ENCODE measurements around the gene ZFHX3.

Gene ZFHX3

GRCh38 chr16:72789921-72790320, 258.0 kb downstream of the ZFHX3 start:
- no peak for DNase-seq (ENCODE audit: low spot score)

GRCh38 chr16:72789465-72789864, 258.5 kb downstream of the ZFHX3 start:
- DNase-seq (ENCODE audit: low spot score), result no peak

GRCh38 chr16:72788269-72788809, 259.6 kb downstream of the ZFHX3 start:
- DNase-seq (ENCODE audit: low spot score), result no peak

DNA sequence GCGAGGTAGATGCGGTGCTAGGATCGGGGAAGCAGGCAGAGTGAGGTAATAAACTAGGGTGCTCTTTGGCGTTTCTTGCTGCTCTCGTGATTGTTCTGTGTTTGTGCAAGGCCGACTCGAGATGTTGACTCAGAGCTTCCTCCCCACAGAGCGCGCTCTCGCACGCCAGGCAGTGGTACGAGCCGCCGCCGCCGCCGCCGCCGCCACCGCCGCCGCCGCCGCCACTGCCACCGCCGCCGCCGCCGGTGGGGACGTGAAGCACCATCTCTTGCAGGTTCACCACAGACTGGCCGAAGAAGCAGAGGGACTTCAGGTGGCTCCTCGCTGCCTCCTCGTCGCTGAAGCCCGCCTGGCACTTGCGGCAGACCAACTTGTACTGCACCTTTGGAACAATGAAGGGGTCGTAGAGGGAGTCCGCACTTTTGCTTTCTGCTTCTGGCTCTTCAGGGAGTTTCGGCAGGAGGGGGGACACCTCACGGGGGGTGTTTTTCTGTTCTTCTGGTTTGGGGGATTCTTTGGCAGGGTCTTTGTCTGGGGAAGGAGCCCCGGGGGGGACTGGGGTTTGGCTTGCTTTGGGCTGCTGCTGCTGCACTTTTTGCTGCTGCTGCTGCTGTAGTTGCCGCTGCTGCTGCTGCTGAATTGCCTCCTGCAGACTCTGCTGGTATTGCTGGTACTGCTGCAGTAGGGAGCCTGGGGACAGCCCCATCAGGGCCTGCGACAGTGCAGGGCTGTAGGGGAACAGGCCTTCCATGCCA, 260.2 kb downstream of the ZFHX3 start:
- DNase-seq (ENCODE audit: low spot score), result no peak

GRCh38 chr16:72787130-72787513, 260.8 kb downstream of the ZFHX3 start:
- no peak for DNase-seq (ENCODE audit: low spot score)

GRCh38 chr16:72786606-72787005, 261.3 kb downstream of the ZFHX3 start:
- no peak for DNase-seq (ENCODE audit: low spot score)

- no peak for DNase-seq (ENCODE audit: low spot score)
These were observed 262.0 kb downstream of the ZFHX3 start for GRCh38 chr16:72785886-72786285.

DNA sequence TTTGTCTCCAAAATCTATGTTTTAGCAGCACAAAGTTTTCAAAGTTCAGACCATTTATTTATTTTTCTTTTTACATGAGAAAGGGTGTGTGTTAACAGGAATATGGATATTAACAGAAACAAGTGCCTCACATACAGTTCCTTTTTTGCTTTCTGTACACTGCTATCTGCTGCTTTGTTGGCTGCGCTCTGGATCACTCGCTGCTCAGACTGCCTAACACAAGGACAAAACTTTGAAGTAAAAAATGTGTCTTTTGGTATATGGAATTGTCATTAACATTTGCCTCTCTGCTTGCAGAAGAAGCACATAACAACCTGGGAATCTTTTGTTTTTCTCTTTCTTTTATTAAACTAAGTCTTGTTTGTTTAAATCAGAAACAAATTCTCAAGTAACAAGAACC, 262.8 kb downstream of the ZFHX3 start:
- DNase-seq (ENCODE audit: low spot score), result no peak

DNA sequence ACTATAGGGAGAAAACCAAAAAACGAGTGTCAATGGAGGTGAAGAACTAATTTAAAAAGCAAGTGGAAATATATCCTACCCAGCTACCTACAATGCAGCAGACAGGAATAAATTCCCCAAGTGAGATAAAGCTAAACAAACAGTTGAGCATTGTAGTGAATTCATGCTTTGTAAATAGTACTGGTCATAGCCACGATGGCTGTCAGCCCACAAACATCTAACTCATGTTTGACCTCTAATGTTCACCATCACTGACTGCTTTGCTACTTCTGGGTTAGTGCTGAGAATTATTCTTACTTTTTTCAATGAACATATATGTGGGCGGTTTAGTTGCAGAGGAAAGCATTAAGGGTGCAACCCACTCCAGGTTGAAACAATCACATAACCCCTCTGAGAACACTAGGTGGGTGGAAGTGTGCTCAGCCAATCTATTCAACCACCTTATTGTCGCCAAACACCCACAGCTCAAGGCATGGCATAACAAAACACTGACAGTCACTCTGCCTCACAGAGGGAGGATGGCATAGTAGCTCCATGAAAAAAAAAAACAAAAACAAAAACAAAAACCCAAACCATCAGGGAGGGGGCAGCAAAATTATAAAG, 264.1 kb downstream of the ZFHX3 start:
- no peak for DNase-seq (ENCODE audit: low spot score)

DNA sequence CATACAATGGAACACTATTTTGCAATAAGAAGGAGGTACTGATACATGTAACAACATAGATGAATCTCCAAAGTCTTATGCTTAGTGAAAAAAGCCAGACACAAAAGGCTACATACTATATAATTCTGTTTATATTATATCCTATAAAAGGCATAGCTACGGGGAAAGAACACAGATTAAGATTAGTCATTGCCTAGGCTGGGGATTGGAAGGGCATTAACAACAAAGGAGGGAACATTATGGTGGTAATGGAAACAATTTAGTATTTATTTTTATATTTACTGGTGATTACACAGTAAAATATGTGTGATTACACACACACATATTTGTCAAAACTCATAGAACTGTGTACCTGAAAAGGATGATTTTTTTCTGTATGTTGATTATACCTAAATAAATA, 278.1 kb downstream of the ZFHX3 start:
- DNase-seq (ENCODE audit: low spot score), result no peak

- no peak for DNase-seq (ENCODE audit: low spot score)
These were observed 279.3 kb downstream of the ZFHX3 start for GRCh38 chr16:72768591-72768990.

DNA sequence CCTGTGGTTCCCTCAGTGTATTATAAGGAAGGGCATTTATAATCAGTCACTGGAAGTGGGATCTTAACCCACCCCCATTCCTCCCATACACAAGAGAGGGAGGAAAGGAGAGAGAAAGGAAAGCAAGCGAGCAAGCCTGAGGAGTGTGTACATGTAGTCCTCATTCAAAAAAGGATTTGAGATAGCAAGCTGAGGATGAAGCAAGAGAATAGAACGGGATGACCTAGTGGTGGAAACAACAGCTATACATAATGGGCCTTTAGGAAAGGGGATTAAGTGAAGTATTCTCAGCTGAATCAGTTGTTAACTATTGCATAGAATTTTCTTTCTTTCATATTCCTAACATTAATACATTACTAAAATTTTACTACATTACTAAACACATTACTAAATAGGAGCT, 281.4 kb downstream of the ZFHX3 start:
- DNase-seq (ENCODE audit: low spot score), result no peak

DNA sequence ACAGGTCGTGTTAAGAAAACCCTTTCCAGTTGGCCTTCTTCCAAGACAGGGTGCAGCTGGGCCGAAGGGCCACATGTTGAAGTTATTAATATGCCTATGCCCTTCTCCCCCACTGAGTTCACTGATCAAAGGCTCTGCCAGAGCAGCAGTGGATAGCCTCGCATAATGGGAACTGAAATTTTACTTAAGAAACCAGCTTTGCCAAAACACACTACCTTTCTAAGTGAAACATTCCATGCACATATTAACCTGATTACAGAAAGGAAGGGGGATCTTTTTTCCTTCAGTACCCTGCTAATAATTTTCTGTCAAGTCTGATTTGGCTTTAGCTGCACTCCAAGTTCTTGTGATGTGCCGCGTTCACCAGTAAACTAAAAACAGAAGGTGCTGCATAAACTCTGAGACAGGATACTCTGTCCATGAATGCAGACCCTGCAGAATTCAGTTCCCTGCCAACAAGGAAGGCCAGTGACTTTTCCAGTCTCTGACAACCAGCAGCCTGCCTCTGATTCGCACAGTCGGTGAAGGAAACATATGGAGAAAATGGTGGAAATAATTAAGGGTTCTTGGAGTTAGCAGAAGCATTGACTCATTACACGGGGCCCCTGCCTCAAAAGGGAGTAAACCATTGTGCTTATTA, 283.8 kb downstream of the ZFHX3 start:
- no peak for DNase-seq (ENCODE audit: low spot score)

- DNase-seq (ENCODE audit: low spot score), result no peak
These were observed 287.3 kb downstream of the ZFHX3 start for GRCh38 chr16:72760581-72760980.

DNA sequence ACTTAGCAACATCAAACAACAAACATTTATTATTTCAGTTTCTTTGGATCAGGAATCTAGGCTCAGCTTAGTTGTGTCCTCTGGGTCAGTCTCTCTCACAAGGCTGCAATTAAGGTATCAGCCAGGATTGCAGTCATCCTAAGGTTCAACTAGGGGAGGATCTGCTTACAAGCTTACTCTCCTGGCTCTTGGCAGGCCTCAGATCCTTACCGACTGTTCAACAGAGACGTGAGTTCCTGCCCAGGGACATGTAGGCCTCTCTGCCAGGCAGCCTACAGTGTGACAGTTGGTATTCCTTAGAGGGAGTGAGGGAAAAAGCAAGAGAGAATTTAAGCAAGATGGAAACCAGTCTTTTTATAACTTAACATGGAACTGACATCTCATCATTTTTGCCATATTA, 294.0 kb downstream of the ZFHX3 start:
- no peak for DNase-seq (ENCODE audit: low spot score)

DNA sequence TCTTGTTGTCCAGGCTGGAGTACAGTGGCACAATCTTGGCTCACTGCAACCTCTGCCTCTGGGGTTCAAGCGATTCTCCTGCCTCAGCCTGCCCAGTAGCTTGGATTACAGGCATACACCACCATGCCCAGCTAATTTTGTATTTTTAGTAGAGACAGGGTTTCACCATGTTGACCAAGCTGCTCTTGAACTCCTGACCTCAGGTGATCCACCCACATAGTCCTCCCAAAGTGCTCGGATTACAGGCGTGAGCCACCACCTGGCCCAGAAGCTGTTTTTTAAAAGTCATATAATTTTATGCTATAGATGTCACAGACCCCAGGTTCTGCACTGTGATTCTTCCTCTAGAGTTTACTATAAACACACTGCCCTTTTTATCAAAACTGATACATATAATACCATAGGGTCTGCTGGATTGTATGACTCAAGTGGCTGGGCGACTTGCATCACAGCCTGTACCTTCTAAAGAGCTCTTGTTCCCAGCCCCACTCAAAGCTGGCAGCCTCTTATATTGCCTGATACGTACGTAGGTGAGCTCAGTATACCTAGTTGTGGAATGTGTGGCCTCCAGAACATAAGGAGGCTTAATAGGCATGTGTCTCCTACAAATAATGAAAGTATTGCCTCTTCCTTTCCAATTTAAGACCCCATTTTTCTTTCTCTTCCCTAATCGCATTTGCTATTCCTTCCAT, 295.8 kb downstream of the ZFHX3 start:
- no peak for DNase-seq (ENCODE audit: low spot score)

GRCh38 chr16:72751076-72751475, 296.9 kb downstream of the ZFHX3 start:
- DNase-seq (ENCODE audit: low spot score), result no peak

DNA sequence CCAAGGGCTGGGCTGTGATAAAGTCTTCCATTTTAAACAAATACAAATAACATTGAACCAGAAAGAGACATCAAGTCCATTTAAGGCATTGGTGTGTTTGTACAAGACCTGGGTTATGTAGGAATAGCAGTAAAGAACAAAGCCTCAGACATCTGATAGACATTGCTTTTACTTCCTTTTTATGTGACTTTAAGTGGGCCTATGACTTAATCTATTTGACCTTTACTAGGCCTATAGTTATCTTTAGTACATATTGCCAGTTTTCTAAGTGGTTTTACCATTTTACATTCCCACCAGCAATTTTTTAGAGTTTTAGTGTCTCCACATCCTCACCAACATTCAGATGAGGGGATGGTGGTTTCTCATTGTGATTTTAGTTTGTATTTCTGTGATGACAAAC, 298.8 kb downstream of the ZFHX3 start:
- DNase-seq (ENCODE audit: low spot score), result no peak

DNA sequence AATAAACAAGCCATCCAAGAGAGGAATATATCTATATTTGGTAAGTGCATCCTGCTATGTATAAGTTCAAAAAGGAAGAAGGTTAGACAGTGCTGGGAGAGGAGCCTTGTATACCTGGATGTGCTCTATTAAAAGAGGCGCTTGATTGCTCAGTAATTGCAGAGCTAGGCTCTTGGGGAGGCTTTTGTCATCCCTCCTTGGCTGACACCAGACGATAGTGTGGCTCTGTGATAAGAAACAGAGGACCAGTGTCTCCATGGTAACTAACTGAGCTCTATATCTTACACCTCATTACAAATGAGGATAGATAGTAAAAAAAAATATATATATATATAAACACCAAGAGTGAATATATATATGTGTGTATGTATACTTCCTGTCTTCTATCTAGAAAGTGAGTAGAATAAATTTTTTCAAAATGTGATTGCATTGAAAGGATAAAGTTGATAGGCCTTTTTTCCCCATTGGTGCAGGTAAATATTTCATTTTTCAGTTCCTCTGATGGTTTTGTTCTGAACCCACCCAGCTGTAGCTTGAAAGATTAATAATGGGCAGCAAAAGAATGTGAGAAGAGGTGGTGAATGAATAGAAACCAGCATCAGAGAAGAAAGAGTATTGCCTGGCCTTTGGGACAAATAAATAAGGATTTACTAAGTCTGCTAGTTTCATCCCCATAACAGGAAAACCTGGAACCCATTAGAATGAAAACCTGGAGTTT, 303.7 kb downstream of the ZFHX3 start:
- DNase-seq (ENCODE audit: low spot score), result no peak

DNA sequence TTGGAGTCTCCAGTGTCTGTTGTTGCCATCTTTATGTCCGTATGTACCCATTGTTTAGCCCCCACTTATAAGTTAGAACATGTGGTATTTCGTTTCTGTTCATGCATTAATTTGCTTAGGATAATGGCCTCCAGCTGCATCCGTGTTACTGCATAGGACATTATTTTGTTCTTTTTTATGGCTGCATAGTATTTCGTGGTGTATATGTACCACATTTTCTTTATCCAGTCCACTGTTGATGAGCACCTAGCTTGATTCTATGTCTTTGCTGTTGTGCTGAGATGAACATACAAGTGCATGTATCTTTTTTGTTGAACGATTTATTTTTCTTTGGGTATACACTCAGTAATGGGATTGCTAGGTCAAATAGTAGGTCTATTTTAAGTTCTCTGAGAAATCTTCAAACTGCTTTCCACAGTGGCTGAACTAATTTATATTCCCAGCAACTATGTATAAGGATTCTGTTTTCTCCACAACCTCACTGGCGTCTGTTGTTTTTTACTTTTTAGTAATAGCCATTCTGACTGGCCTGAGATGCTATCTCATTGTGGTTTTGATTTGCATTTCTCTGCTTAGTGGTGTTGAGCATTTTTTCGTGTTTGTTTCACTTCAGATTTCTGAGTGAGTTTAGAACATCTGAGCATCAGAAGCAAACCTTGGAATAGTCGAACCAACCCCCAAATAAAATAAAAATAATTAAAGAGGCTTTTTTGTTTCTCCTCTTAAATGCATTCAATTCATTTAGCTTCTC, 304.7 kb downstream of the ZFHX3 start:
- DNase-seq (ENCODE audit: low spot score), result no peak

DNA sequence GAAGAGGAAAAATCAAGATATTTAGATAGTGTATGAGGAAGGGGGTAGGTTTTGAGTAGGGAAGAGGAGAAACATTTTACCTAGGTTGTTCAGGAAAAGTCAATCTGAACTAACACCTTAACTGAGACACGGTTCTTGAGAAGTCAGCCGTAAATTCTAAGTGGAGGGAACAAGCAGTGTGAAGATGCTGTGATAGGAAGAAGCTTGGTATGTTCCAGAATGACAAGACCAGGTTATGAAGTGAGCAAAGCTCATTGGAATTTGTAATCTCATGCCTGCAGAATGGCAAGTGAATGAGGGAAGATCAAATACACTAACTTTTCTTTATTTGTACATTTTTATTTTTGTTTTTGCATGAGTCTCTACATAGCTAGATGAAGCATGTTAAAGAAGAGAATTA, 307.6 kb downstream of the ZFHX3 start:
- no peak for DNase-seq (ENCODE audit: low spot score)

Measured in hematopoietic multipotent progenitor cell treated with erythropoietin and hydrocortisone succinate and interleukin-3 and kit ligand, for 17 days (in vitro differentiated cells).